IPS-NIHi7 (cell line): ENCODE results near the gene RTN4IP1.

Experiments used
- DNase-seq: peaks from one replicate; pipeline ENCODE4 v3.0.0; 2012; ENCODE audit warnings: mixed read lengths; ENCODE audit errors: extremely low spot score

Gene RTN4IP1

GRCh38 chr6:106522562-106523250, 106.6 kb downstream of the RTN4IP1 start:
- no peak for DNase-seq
